SU-DHL-6 (cell line): ENCODE results near the gene TTC6.

Experiments used
- EZH2phosphoT487 ChIP-seq: fragments of 200-600 bp; sonication (generic), shearing (Covaris generic); conservative IDR thresholded peaks from 2 replicates; pipeline ENCODE4 v1.6.1; 2018; ENCODE audit warnings: mild to moderate bottlenecking, antibody characterized with exemption, low read length, moderate library complexity, mixed read lengths
- TF ChIP-seq, protein P1 (sequence below): fragments of 200-600 bp; sonication (generic); IDR thresholded peaks from one replicate; pipeline ENCODE4 v1.5.1; 2017; ENCODE audit warnings: antibody characterized with exemption, mild to moderate bottlenecking, low read length, moderate library complexity; ENCODE audit not compliant: insufficient read depth, poor library complexity, severe bottlenecking

DNA sequence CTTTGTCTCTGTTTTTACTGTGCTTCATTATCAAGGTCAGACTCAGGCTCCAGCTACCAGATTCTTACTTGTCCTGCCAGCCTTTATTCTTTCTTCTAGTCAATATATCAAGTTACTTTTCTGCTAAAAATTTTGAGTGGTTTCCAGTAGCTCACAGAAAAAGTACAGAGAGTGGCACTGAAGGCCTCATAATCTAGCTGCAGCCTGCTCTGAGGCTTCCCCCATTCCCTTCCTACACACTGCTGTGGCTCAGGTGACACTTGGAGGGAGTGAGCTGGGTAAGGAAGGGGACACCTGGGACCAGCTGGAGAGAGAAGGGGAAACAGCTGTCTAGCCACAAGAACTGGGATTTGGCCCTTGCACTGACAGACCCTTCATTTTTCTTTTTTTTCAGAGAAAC is 25.4 kb downstream of the TTC6 start:
- TF ChIP-seq, protein P1, sequence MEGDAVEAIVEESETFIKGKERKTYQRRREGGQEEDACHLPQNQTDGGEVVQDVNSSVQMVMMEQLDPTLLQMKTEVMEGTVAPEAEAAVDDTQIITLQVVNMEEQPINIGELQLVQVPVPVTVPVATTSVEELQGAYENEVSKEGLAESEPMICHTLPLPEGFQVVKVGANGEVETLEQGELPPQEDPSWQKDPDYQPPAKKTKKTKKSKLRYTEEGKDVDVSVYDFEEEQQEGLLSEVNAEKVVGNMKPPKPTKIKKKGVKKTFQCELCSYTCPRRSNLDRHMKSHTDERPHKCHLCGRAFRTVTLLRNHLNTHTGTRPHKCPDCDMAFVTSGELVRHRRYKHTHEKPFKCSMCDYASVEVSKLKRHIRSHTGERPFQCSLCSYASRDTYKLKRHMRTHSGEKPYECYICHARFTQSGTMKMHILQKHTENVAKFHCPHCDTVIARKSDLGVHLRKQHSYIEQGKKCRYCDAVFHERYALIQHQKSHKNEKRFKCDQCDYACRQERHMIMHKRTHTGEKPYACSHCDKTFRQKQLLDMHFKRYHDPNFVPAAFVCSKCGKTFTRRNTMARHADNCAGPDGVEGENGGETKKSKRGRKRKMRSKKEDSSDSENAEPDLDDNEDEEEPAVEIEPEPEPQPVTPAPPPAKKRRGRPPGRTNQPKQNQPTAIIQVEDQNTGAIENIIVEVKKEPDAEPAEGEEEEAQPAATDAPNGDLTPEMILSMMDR: no peak
- TF ChIP-seq EZH2phosphoT487: no peak
